TTC549 (cell line): ENCODE data around the gene PHKA2.

Source experiments
- FAIRE-seq: peaks from 2 replicates; lab custom pipeline; 2012; peaks lifted over from hg19 to GRCh38; lab: Jason Lieb, UNC

The PHKA2 gene

GRCh38 chrX:18889346-18890048 is 94.4 kb downstream of the PHKA2 start:
- FAIRE-seq: no peak

- no peak for FAIRE-seq
Measured at GRCh38 chrX:18888281-18888680, 95.6 kb downstream of the PHKA2 start.

- FAIRE-seq: no peak
Measured at GRCh38 chrX:18887825-18888212, 96.1 kb downstream of the PHKA2 start.

GRCh38 chrX:18887177-18887824 is 96.6 kb downstream of the PHKA2 start:
- FAIRE-seq: no peak

GRCh38 chrX:18886344-18887161 is 97.4 kb downstream of the PHKA2 start:
- FAIRE-seq: no peak

- FAIRE-seq: no peak
Measured at GRCh38 chrX:18886005-18886343, 97.9 kb downstream of the PHKA2 start.

- no peak for FAIRE-seq
Measured at GRCh38 chrX:18885328-18886004, 98.4 kb downstream of the PHKA2 start.

- no peak for FAIRE-seq
Measured at GRCh38 chrX:18884916-18885315, 99.0 kb downstream of the PHKA2 start.

- FAIRE-seq: no peak
Measured at GRCh38 chrX:18883961-18884765, 99.8 kb downstream of the PHKA2 start.

GRCh38 chrX:18883234-18883960 is 100.5 kb downstream of the PHKA2 start:
- FAIRE-seq: no peak

- no peak for FAIRE-seq
Measured at GRCh38 chrX:18879144-18879543, 104.8 kb downstream of the PHKA2 start.

GRCh38 chrX:18877469-18877868 is 106.4 kb downstream of the PHKA2 start:
- no peak for FAIRE-seq

- no peak for FAIRE-seq
Measured at GRCh38 chrX:18875256-18875878, 108.5 kb downstream of the PHKA2 start.

GRCh38 chrX:18874560-18875255 is 109.2 kb downstream of the PHKA2 start:
- no peak for FAIRE-seq

- FAIRE-seq: no peak
Measured at GRCh38 chrX:18873836-18874235, 110.1 kb downstream of the PHKA2 start.

GRCh38 chrX:18873189-18873791 is 110.6 kb downstream of the PHKA2 start:
- no peak for FAIRE-seq

GRCh38 chrX:18872621-18873020 is 111.3 kb downstream of the PHKA2 start:
- FAIRE-seq: no peak

- no peak for FAIRE-seq
Measured at GRCh38 chrX:18871970-18872369, 111.9 kb downstream of the PHKA2 start.

- no peak for FAIRE-seq
Measured at GRCh38 chrX:18871161-18871890, 112.6 kb downstream of the PHKA2 start.
